Activated CD8-positive, alpha-beta memory T cell treated with anti-CD3 and anti-CD28 coated beads, Interleukin-2, amount 10 ng/mL, durations not matched to agents 7 days and 5 days (primary cell): ENCODE data around the gene ATN1. TPM values are rescaled to one million over a fixed set of nuclear protein-coding genes. Genes with fewer than 3 reads are reported as not detected.

Source experiments
- ATAC-seq: fragments of 150-1000 bp; cut with Tn5 transposase; one replicate; pipeline ENCODE4 v1.10.0; 2021; ENCODE audit warnings: moderate library complexity
- CTCF ChIA-PET: fragments of 350-600 bp; sonication (Branson Sonifier 250); formaldehyde crosslinking; loops from one replicate; lab custom pipeline; 2021; ENCODE audit warnings: antibody characterized with exemption; lab: Charles Lee
- DNase-seq: peaks from one replicate; pipeline ENCODE4 v3.0.0-alpha.2; 2020
- H3K27ac Mint-ChIP-seq: one replicate; pipeline ENCODE4 v1.8.0; 2021; ENCODE audit warnings: mild to moderate bottlenecking, mixed read lengths
- H3K27me3 Mint-ChIP-seq: one replicate; pipeline ENCODE4 v1.8.0; 2021; ENCODE audit warnings: mixed read lengths
- H3K36me3 Mint-ChIP-seq: one replicate; pipeline ENCODE4 v1.8.0; 2021; ENCODE audit warnings: mild to moderate bottlenecking, mixed read lengths
- H3K4me1 Mint-ChIP-seq: one replicate; pipeline ENCODE4 v1.8.0; 2021; ENCODE audit warnings: mixed read lengths
- H3K4me3 Mint-ChIP-seq: one replicate; pipeline ENCODE4 v1.8.0; 2021; ENCODE audit warnings: mild to moderate bottlenecking, moderate library complexity, mixed read lengths
- H3K9me3 Mint-ChIP-seq: one replicate; pipeline ENCODE4 v1.8.0; 2022; ENCODE audit warnings: low read depth, mixed read lengths
- total RNA-seq, 2 experiments: library from RNA; stranded (reverse); gene quantifications; one replicate each; pipeline ENCODE4 v1.2.3, GENCODE V29; 2021

The ATN1 gene
- total RNA-seq, 2 experiments from 2014 or later = 38.3 to 40.1 TPM

DNA sequence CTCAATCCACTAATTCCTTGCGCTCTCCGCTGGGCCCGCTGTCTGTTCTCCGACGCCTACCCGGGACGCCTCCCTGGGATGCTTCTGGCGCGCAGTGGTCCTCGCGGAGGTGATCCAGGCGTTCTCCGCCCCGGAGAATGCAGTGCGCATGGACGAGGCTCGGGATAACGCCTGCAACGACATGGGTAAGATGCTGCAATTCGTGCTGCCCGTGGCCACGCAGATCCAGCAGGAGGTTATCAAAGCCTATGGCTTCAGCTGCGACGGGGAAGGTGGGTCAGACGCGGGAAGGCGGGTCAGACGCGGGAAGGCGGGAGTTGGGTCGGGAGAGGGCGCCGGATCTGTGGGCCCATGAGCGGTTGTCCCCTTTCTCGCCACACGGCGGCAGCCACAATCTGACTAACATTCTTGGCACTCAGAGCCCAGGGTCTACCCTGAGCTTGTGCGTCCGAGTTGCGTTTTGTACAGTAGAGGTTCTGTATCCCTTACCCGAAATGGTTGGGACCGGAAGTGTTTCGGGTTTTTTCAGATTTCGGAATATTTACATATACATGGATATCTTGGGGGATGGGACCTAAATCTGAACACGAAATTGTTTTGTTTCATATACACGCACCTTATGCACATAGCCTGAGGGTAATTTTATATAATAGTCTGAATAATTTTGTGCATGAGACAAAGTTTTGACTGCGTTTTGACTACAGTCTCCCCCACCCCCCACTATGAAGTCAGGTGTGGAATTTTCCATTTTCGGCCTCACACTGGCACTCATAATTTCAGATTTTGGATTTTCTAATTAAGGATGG, 16.8 kb downstream of the ATN1 start:
- ATAC-seq (peak; percentile 50), DNase-seq (peak; percentile 95)
- Mint-ChIP-seq H3K4me1 (peaks cover 61% of the 10 kb centered on the region), H3K4me3 (peak overlapping the region; percentile 86), H3K27me3 (peaks cover 4% of the 10 kb centered on the region), H3K9me3 (no peaks in the 10 kb centered on the region), H3K27ac (peak overlapping the region; percentile 98), H3K36me3 (peaks cover 4% of the 10 kb centered on the region)
- CTCF ChIA-PET = interaction anchor here (0.7 to 17.6 kb wide), 26 partner anchors 8 to 172 kb away, joined by 3 to 709 read pairs (median 6); partner anchors contain the start of genes C1RL, EMG1, ENO2 and LPCAT3

DNA sequence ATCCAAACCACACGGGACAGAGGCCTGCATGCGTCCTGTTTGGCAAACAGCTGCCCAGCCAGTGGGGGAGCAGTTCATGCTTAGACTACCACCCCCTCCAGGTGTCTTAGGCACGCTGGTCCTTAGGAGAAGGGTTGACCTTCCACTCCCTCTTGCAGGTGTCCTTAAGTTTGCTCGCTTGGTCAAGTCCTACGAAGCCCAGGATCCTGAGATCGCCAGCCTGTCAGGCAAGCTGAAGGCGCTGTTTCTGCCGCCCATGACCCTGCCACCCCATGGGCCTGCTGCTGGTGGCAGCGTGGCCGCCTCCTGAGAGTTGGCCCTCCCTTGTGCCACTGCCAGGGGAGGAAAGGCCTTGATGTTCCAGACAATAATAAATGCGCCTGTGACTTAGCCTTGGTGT, 17.9 kb downstream of the ATN1 start:
- ATAC-seq = no peak
- Mint-ChIP-seq H3K36me3 (peaks cover 4% of the 10 kb centered on the region), H3K27me3 (peaks cover 4% of the 10 kb centered on the region), H3K4me3 (peak overlapping the region; percentile 86), H3K27ac (peak overlapping the region; percentile 98), H3K4me1 (peaks cover 71% of the 10 kb centered on the region), H3K9me3 (no peaks in the 10 kb centered on the region)
- CTCF ChIA-PET = interaction anchor here (0.6 to 17.6 kb wide), 17 partner anchors 8 to 167 kb away, joined by 3 to 709 read pairs (median 6); partner anchors contain the start of genes C1RL, EMG1, ENO2 and PHB2
- no peak for DNase-seq

DNA sequence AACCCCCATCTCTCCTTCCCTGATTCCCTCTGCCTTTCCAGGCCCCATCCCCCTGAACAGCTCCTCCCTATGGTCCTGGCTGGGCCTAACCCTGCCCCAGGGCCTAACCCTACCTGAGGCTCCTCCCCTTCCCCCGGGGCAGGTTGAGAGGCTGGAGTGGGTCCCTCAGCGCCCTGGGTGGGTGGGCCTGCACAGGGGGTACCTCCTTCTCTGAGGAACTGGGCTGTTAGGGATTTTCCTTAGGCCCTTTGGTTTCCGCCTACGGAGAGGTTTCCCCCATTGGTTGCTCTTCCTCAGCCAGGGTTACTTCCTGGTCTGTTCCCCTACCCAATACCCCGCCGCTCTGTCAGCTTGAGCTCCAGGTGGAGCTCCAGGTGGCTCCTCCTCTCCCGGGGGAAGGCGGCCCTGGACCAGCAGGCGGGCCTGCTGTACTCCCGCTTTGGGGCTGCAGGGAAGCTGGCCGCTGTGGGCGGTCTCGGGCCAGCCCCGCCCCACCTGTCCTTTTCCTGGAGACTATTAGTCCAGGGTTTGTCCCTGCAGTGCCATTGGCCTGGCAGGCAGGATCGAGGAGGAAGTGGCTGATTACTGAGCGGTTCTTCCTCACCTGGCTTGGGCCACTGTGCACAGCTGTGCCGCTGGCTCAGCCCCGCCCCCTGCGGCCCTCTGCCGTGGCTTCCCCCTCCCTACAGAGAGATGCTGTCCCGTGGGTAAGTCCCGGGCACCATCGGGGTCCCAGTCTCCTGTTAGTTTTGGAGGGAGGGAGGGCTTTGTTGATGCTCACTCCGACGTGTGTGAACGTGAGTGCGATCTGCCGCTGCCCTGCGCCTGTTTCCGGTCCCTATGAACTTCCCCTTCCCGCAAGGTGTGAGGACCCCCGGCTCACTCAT, 18.5 kb downstream of the ATN1 start:
- Mint-ChIP-seq H3K36me3 (peaks cover 4% of the 10 kb centered on the region), H3K4me1 (peaks cover 75% of the 10 kb centered on the region), H3K27ac (peak overlapping the region; percentile 98), H3K27me3 (peaks cover 4% of the 10 kb centered on the region), H3K4me3 (peak overlapping the region; percentile 86), H3K9me3 (no peaks in the 10 kb centered on the region)
- DNase-seq (peak; percentile 78), ATAC-seq (peak; percentile 9)
- CTCF ChIA-PET = interaction anchor here (0.6 to 17.6 kb wide), 11 partner anchors 8 to 166 kb away, joined by 3 to 709 read pairs (median 25); partner anchors contain the start of genes C1RL, EMG1, PHB2 and SPSB2

DNA sequence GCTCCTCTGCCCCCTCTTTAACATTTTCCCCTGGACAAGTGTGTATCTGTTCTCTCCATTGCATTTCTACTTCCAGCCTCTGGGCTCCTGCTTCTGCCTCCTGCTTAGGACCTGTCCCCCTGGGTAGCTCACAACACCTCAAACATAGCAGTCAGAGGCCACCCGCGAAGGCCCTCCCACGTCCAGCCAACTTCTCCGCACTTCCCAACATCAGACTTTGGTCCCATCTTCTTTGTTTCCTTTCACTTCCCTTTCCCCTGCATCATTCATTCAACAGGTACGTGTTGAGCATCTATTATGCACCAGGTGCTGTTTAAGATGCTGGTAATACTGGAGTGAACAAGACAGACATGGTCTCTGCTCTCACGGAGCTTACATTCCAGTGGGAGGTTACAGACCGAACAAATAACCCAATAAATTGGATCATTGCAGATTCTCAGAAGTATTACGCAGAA, 19.2 kb downstream of the ATN1 start:
- Mint-ChIP-seq H3K4me1 (peaks cover 75% of the 10 kb centered on the region), H3K27ac (peak overlapping the region; percentile 98)
- no peak for ATAC-seq

GRCh38 chr12:6947615-6948014, 19.9 kb downstream of the ATN1 start:
- DNase-seq = no peak
- Mint-ChIP-seq H3K36me3 (peaks cover 14% of the 10 kb centered on the region), H3K27ac (peak overlapping the region; percentile 43), H3K4me1 (peaks cover 71% of the 10 kb centered on the region), H3K9me3 (no peaks in the 10 kb centered on the region), H3K27me3 (peaks cover 4% of the 10 kb centered on the region), H3K4me3 (no peak overlapping the region)
- CTCF ChIA-PET = interaction anchor here (0.8 to 17.6 kb wide), 7 partner anchors 13 to 165 kb away, joined by 3 to 709 read pairs (median 50); partner anchors contain the start of genes C1RL, EMG1, PHB2 and SPSB2
- no peak for ATAC-seq

More for the DNA sequence above, 19.2 kb downstream of the ATN1 start:
- CTCF ChIA-PET = interaction anchor here (1.1 to 17.6 kb wide), 9 partner anchors 13 to 162 kb away, joined by 3 to 709 read pairs (median 36); partner anchors contain the start of genes C1RL, EMG1, PHB2 and SPSB2
- Mint-ChIP-seq H3K4me3 (peak overlapping the region; percentile 86), H3K27me3 (peaks cover 4% of the 10 kb centered on the region), H3K9me3 (no peaks in the 10 kb centered on the region), H3K36me3 (peaks cover 8% of the 10 kb centered on the region)
- no peak for DNase-seq

- no peaks in the 10 kb centered on the region for H3K27me3 Mint-ChIP-seq
- no peaks in the 10 kb centered on the region for H3K9me3 Mint-ChIP-seq
- H3K4me3 Mint-ChIP-seq = peak overlapping the region; percentile 48
- peak overlapping the region; percentile 96 for H3K27ac Mint-ChIP-seq
- H3K4me1 Mint-ChIP-seq = peaks cover 70% of the 10 kb centered on the region
- H3K36me3 Mint-ChIP-seq = peaks cover 20% of the 10 kb centered on the region
- DNase-seq (no peak), ATAC-seq (no peak)
- CTCF ChIA-PET = interaction anchor here (1.8 to 17.6 kb wide), 8 partner anchors 11 to 163 kb away, joined by 5 to 709 read pairs (median 20); partner anchors contain the start of genes C1RL, EMG1, LPCAT3 and PHB2
Measured at GRCh38 chr12:6948873-6949594, 21.3 kb downstream of the ATN1 start.

- ATAC-seq = no peak
Measured at GRCh38 chr12:6950401-6950801, 22.6 kb downstream of the ATN1 start.

GRCh38 chr12:6950811-6951540, 23.2 kb downstream of the ATN1 start, which contains the start of gene PTPN6:
TSS of gene PTPN6 (plus strand) at chr12:6951356. CDS start at chr12:6951513, 157 bp downstream.
- DNase-seq (peak; percentile 85), ATAC-seq (peak; percentile 32)
- Mint-ChIP-seq H3K9me3 (no peaks in the 10 kb centered on the region), H3K27me3 (no peaks in the 10 kb centered on the region), H3K36me3 (peaks cover 36% of the 10 kb centered on the region), H3K27ac (peak within 1 kb of the TSS; percentile 96), H3K4me1 (peaks cover 76% of the 10 kb centered on the region), H3K4me3 (peak within 1 kb of the TSS; percentile 93)
- CTCF ChIA-PET = interaction anchor here (0.8 to 17.6 kb wide), 12 partner anchors 9 to 161 kb away, joined by 3 to 709 read pairs (median 10); partner anchors contain the start of genes C1RL, EMG1, LPCAT3 and PHB2

More at GRCh38 chr12:6950401-6950801, 22.6 kb downstream of the ATN1 start:
- Mint-ChIP-seq H3K9me3 (no peaks in the 10 kb centered on the region), H3K4me3 (peak overlapping the region; percentile 93), H3K4me1 (peaks cover 76% of the 10 kb centered on the region), H3K27me3 (no peaks in the 10 kb centered on the region), H3K36me3 (peaks cover 30% of the 10 kb centered on the region), H3K27ac (peak overlapping the region; percentile 96)
- peak; percentile 74 for DNase-seq
- CTCF ChIA-PET = interaction anchor here (1.5 to 17.6 kb wide), 11 partner anchors 10 to 162 kb away, joined by 3 to 709 read pairs (median 13); partner anchors contain the start of genes C1RL, EMG1, LPCAT3 and PHB2

- Mint-ChIP-seq H3K27ac (peak overlapping the region; percentile 96), H3K27me3 (no peaks in the 10 kb centered on the region), H3K9me3 (no peaks in the 10 kb centered on the region), H3K4me1 (peaks cover 77% of the 10 kb centered on the region), H3K36me3 (peaks cover 43% of the 10 kb centered on the region), H3K4me3 (peak overlapping the region; percentile 93)
- peak; percentile 3 for ATAC-seq
- CTCF ChIA-PET = interaction anchor here (0.6 to 17.6 kb wide), 13 partner anchors 8 to 161 kb away, joined by 3 to 709 read pairs (median 7); partner anchors contain the start of genes C12orf57, C1RL, EMG1 and PHB2
- DNase-seq = no peak
Measured at GRCh38 chr12:6951551-6952120, 23.9 kb downstream of the ATN1 start.

DNA sequence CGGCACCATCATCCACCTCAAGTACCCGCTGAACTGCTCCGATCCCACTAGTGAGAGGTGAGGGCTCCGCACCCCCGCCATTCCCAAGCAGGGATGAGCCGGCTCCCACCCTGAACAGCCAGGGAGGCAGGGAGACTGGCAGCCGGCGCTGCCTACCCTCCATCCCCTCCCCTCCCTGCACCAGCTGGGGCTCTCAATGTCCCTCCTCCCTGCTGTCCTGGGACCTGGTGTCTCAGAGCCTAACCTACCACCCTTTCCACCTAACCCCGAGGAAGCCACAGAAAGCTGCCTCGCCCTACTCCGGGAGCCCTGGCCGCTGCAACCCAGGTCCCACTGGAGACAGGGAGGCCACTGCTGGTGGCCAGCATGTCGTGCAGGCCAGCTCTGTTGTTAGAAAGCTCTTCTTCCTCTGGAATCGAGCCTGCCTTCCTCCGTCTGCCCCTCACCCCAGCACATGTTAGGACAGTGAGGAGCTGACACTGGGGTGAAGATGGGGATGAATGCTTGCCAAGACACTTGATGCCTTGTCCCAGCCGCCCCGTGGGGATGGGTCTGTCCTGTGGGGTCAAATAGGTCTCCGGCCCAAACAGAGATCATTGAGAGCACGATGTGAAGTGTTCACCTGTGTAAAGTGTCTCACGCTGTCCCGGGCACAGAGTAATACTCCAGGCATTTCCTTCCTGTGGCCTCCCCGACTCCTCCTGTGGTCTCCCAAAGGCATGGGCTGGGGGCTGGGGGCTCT, 24.5 kb downstream of the ATN1 start:
- Mint-ChIP-seq H3K4me1 (peaks cover 77% of the 10 kb centered on the region), H3K36me3 (peaks cover 48% of the 10 kb centered on the region), H3K9me3 (no peaks in the 10 kb centered on the region), H3K27ac (peak overlapping the region; percentile 96), H3K27me3 (no peaks in the 10 kb centered on the region), H3K4me3 (peak overlapping the region; percentile 93)
- DNase-seq (no peak), ATAC-seq (peak; percentile 5)
- CTCF ChIA-PET = interaction anchor here (0.6 to 17.6 kb wide), 9 partner anchors 8 to 161 kb away, joined by 3 to 709 read pairs (median 5); partner anchors contain the start of genes C12orf57, C1RL, RNU7-1 and SPSB2
